Measurements from ENCODE around the gene SUPV3L1.

The SUPV3L1 gene

DNA sequence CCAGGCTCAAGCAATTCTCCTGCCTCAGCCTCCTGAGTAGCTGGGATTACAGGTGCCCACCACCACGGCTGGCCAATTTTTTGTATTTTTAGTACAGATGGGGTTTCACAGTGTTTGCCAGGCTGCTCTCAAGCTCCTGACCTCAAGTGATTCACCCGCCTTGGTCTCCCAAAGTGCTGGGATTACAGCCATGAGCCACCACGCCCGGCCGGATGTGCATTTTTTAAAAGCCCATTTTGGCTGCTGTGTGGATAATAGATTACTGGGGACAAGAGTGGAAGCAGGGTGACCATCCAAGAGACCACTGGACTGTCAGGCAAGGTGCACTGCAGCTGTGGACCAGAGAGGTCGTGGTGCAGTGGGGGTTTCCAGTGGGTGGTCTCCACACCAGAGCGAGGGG, 61.5 kb downstream of the SUPV3L1 start:
- H3K9ac ChIP-seq (ENCODE audit: insufficient read length, low read depth), result no peak overlapping the region
- DNase-seq (ENCODE audit: low read depth, low spot score), result no peak
- H3K36me3 ChIP-seq (ENCODE audit: insufficient read depth, insufficient read length, low read length), result no peaks in the 10 kb centered on the region
- H3K4me1 ChIP-seq (ENCODE audit: insufficient read depth, insufficient read length), result peaks cover 3% of the 10 kb centered on the region
- TF ChIP-seq ZNF274 (IDR thresholded peaks at IDR 0.05; ENCODE audit: low read depth, low read length), result no peak
- TF ChIP-seq SUZ12 (IDR thresholded peaks at IDR 0.05; ENCODE audit: extremely low read depth, insufficient read depth, insufficient read length), result no peak
- no peak for TF ChIP-seq YY1 (IDR thresholded peaks at IDR 0.05; ENCODE audit: insufficient read depth, insufficient read length)
- H3K9me3 ChIP-seq (ENCODE audit: insufficient read depth, low read length), result no peaks in the 10 kb centered on the region
- no peak overlapping the region for H3K4me3 ChIP-seq (ENCODE audit: insufficient read length, low read depth)
- H3K27me3 ChIP-seq (ENCODE audit: insufficient read depth, insufficient read length), result no peaks in the 10 kb centered on the region

GRCh38 chr10:69242040-69242851, 62.2 kb downstream of the SUPV3L1 start:
- Histone ChIP-seq H3K9me3 (ENCODE audit: insufficient read depth, low read length) (no peaks in the 10 kb centered on the region), H3K9ac (ENCODE audit: insufficient read length, low read depth) (no peak overlapping the region), H3K4me1 (ENCODE audit: insufficient read depth, insufficient read length) (peaks cover 3% of the 10 kb centered on the region), H3K27me3 (ENCODE audit: insufficient read depth, insufficient read length) (no peaks in the 10 kb centered on the region), H3K4me3 (ENCODE audit: insufficient read length, low read depth) (no peak overlapping the region), H3K36me3 (ENCODE audit: insufficient read depth, insufficient read length, low read length) (no peaks in the 10 kb centered on the region)
- TF ChIP-seq ZNF274 (IDR thresholded peaks at IDR 0.05; ENCODE audit: low read depth, low read length), result no peak
- TF ChIP-seq YY1 (IDR thresholded peaks at IDR 0.05; ENCODE audit: insufficient read depth, insufficient read length), result no peak
- TF ChIP-seq SUZ12 (IDR thresholded peaks at IDR 0.05; ENCODE audit: extremely low read depth, insufficient read depth, insufficient read length), result no peak
- no peak for DNase-seq (ENCODE audit: low read depth, low spot score)

DNA sequence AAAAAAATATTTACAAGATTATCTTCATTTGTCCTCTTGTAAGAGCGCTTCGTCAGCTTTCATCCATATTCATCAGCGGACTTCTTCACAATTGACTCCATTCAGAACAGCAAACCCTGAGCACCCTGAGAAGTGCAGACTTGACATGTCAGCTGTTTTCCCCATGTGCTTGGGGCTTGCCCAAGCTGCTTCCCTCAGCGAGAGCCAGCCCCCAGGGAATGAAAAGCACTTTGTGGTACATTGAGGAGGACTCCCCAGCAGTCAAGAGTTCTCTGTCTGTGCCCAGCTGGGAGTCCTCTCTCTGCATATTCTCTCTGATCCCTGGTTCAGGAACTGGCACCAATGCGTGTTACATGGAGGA, 62.8 kb downstream of the SUPV3L1 start:
- DNase-seq (ENCODE audit: low read depth, low spot score), result no peak
- no peaks in the 10 kb centered on the region for H3K9me3 ChIP-seq (ENCODE audit: insufficient read depth, low read length)
- H3K4me3 ChIP-seq (ENCODE audit: insufficient read length, low read depth), result no peak overlapping the region
- no peaks in the 10 kb centered on the region for H3K27me3 ChIP-seq (ENCODE audit: insufficient read depth, insufficient read length)
- H3K36me3 ChIP-seq (ENCODE audit: insufficient read depth, insufficient read length, low read length), result no peaks in the 10 kb centered on the region
- TF ChIP-seq ZNF274 (IDR thresholded peaks at IDR 0.05; ENCODE audit: low read depth, low read length) (no peak), YY1 (IDR thresholded peaks at IDR 0.05; ENCODE audit: insufficient read depth, insufficient read length) (no peak)
- H3K4me1 ChIP-seq (ENCODE audit: insufficient read depth, insufficient read length), result peaks cover 3% of the 10 kb centered on the region
- H3K9ac ChIP-seq (ENCODE audit: insufficient read length, low read depth), result no peak overlapping the region

GRCh38 chr10:69243817-69244216, 63.8 kb downstream of the SUPV3L1 start:
- Histone ChIP-seq H3K27me3 (ENCODE audit: insufficient read depth, insufficient read length) (no peaks in the 10 kb centered on the region), H3K36me3 (ENCODE audit: insufficient read depth, insufficient read length, low read length) (no peaks in the 10 kb centered on the region), H3K9me3 (ENCODE audit: insufficient read depth, low read length) (no peaks in the 10 kb centered on the region), H3K4me1 (ENCODE audit: insufficient read depth, insufficient read length) (peaks cover 3% of the 10 kb centered on the region), H3K9ac (ENCODE audit: insufficient read length, low read depth) (no peak overlapping the region), H3K4me3 (ENCODE audit: insufficient read length, low read depth) (no peak overlapping the region)
- no peak for DNase-seq (ENCODE audit: low read depth, low spot score)
- TF ChIP-seq YY1 (IDR thresholded peaks at IDR 0.05; ENCODE audit: insufficient read depth, insufficient read length) (no peak), SUZ12 (IDR thresholded peaks at IDR 0.05; ENCODE audit: extremely low read depth, insufficient read depth, insufficient read length) (no peak), ZNF274 (IDR thresholded peaks at IDR 0.05; ENCODE audit: low read depth, low read length) (no peak)

- DNase-seq (ENCODE audit: low read depth, low spot score), result no peak
- no peaks in the 10 kb centered on the region for H3K9me3 ChIP-seq (ENCODE audit: insufficient read depth, low read length)
- peaks cover 3% of the 10 kb centered on the region for H3K4me1 ChIP-seq (ENCODE audit: insufficient read depth, insufficient read length)
- no peaks in the 10 kb centered on the region for H3K27me3 ChIP-seq (ENCODE audit: insufficient read depth, insufficient read length)
- no peak overlapping the region for H3K4me3 ChIP-seq (ENCODE audit: insufficient read length, low read depth)
- no peaks in the 10 kb centered on the region for H3K36me3 ChIP-seq (ENCODE audit: insufficient read depth, insufficient read length, low read length)
- H3K9ac ChIP-seq (ENCODE audit: insufficient read length, low read depth), result no peak overlapping the region
- TF ChIP-seq SUZ12 (IDR thresholded peaks at IDR 0.05; ENCODE audit: extremely low read depth, insufficient read depth, insufficient read length) (no peak), YY1 (IDR thresholded peaks at IDR 0.05; ENCODE audit: insufficient read depth, insufficient read length) (no peak), ZNF274 (IDR thresholded peaks at IDR 0.05; ENCODE audit: low read depth, low read length) (no peak)
Observed at GRCh38 chr10:69246036-69246435, 66.0 kb downstream of the SUPV3L1 start.

- no peak for TF ChIP-seq YY1 (IDR thresholded peaks at IDR 0.05; ENCODE audit: insufficient read depth, insufficient read length)
- TF ChIP-seq SUZ12 (IDR thresholded peaks at IDR 0.05; ENCODE audit: extremely low read depth, insufficient read depth, insufficient read length), result no peak
- no peak for TF ChIP-seq ZNF274 (IDR thresholded peaks at IDR 0.05; ENCODE audit: low read depth, low read length)
- Histone ChIP-seq H3K9ac (ENCODE audit: insufficient read length, low read depth) (no peak overlapping the region), H3K4me1 (ENCODE audit: insufficient read depth, insufficient read length) (peaks cover 3% of the 10 kb centered on the region), H3K27me3 (ENCODE audit: insufficient read depth, insufficient read length) (no peaks in the 10 kb centered on the region), H3K4me3 (ENCODE audit: insufficient read length, low read depth) (no peak overlapping the region), H3K36me3 (ENCODE audit: insufficient read depth, insufficient read length, low read length) (no peaks in the 10 kb centered on the region), H3K9me3 (ENCODE audit: insufficient read depth, low read length) (no peaks in the 10 kb centered on the region)
- DNase-seq (ENCODE audit: low read depth, low spot score), result no peak
Observed at GRCh38 chr10:69246581-69247312, 66.7 kb downstream of the SUPV3L1 start.

- TF ChIP-seq SUZ12 (IDR thresholded peaks at IDR 0.05; ENCODE audit: extremely low read depth, insufficient read depth, insufficient read length) (no peak), ZNF274 (IDR thresholded peaks at IDR 0.05; ENCODE audit: low read depth, low read length) (no peak), YY1 (IDR thresholded peaks at IDR 0.05; ENCODE audit: insufficient read depth, insufficient read length) (no peak)
- no peaks in the 10 kb centered on the region for H3K9me3 ChIP-seq (ENCODE audit: insufficient read depth, low read length)
- no peaks in the 10 kb centered on the region for H3K27me3 ChIP-seq (ENCODE audit: insufficient read depth, insufficient read length)
- no peak overlapping the region for H3K9ac ChIP-seq (ENCODE audit: insufficient read length, low read depth)
- H3K36me3 ChIP-seq (ENCODE audit: insufficient read depth, insufficient read length, low read length), result no peaks in the 10 kb centered on the region
- DNase-seq (ENCODE audit: low read depth, low spot score), result no peak
- peaks cover 3% of the 10 kb centered on the region for H3K4me1 ChIP-seq (ENCODE audit: insufficient read depth, insufficient read length)
- no peak overlapping the region for H3K4me3 ChIP-seq (ENCODE audit: insufficient read length, low read depth)
Observed at GRCh38 chr10:69247313-69247710, 67.3 kb downstream of the SUPV3L1 start.

All from NT2/D1 (cell line).